Activated CD4-positive, CD25-positive, alpha-beta regulatory T cell treated with anti-CD3 and anti-CD28 coated beads, Interleukin-2, amount 50 U/mL, for 24 hours (primary cell): Measurements from ENCODE around the gene CDK7.

Experiments
- ATAC-seq, 2 donors: fragments of 150-1000 bp; cut with Tn5 transposase; one replicate each; pipeline ENCODE4 v1.10.0; 2021; ENCODE audit warnings: mild to moderate bottlenecking in 1 of 2, moderate library complexity in 1 of 2

CDK7 gene

DNA sequence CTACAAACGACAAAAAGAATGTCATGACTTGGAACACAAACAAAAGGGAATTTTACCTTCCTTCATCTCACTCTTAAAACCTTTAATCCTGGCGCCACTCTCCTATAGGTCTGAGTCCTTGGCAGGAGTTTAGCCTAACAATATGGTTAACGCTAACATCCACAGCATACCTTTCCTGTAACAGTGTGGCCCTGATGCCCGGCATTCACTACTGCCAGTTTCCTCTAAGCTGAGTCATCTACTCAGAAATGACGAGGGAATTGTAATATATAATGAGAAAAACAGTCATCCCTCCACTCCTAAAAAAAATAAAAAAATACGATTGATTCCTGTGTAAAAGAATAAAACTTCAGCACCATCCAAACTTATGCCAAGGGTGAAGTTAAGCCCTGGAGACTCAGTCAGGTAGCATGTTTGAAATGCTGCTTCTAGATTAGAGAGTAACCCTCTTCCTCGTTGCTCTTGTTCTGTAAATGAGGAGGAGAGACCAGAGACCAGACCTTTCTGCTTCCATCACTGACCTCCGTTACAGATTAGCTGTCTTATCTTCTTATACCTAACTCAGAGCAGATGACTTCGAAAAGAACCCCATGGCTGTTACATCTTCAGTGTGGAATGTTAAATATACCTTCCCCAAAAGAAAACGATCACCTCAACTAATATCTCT lies 60.5 kb downstream of the CDK7 start:
- no peak for ATAC-seq

GRCh38 chr5:69299625-69300024 lies 64.9 kb downstream of the CDK7 start:
- no peak for ATAC-seq

- no peak for ATAC-seq
Observed at GRCh38 chr5:69300537-69301203, 66.0 kb downstream of the CDK7 start.

DNA sequence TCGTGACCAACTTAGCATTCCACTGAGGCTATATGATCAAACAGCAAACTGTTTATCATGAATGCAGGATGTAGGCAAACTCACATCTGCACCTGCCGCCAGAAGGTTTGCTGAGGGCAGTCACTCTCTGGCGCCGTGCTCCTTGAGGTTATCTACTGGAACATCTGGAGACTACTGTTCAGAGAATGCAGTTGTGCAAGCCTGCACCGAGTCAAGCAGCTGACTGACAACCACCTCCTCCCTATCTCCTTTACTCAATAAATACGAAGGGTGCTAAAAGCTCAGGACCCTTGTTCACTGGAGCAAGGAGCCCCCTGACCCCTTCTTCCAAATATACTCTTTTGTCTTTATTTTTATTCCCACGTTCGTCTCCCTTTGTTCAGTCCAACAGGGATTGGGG lies 70.8 kb downstream of the CDK7 start:
- ATAC-seq = no peak

DNA sequence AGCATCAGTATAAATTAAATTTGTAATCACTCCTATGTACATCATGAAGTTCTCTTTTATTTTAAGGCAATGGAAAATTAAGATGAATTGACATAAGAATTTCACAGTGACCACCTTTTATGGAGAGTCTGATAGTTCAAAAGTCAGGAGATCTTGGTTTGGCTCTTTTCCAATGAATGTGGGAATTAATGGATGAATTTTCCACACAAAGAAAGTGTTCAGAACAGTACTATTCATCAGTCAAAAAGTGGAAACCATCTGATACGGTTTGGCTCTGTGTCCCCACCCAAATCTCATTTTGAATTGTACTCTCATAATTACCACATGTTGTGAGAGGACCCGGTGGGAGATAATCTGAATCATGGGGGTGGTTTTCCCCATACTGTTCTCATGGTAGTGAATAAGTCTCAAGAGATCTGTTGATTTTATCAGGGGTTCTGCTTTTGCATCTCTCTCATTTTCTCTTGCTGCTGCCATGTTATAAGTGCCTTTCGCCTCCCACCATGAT lies 73.4 kb downstream of the CDK7 start:
- ATAC-seq = peak in 1 of 2 donors; percentile 20

- ATAC-seq = no peak
Observed at GRCh38 chr5:69309380-69309779, 74.7 kb downstream of the CDK7 start.

DNA sequence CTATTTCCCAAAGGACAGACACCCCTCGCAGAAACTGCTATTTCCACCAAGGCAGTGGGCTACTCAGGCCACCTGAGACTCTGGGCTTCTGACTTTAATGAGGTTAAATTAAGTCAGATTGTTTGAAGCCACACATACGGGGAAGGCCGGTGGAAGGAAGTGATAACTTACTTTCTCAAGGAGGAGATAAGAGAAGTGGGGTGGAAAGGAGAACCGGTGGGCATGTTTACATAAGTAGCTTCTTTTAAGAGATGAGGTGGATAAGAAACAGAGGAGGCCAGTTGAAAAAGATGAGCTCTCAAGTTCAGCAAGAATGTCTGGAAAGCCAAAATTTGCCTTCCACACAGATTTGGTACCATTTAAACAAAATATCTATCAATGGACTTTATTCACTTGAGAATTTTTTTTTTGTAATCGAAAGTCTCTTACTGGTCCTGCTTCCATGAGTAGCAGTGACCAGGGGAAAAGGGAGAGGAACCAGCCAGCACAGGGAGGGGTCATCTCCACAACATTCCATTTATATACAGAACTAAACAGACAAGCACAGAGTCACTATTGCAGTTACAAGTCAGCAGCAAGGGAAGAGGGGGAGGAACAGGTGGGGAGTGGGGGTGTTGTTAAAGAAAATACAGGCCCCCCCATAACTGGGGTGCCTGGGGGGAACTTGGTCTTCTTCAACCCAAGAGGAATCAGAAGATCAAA lies 77.9 kb downstream of the CDK7 start:
- no peak for ATAC-seq

DNA sequence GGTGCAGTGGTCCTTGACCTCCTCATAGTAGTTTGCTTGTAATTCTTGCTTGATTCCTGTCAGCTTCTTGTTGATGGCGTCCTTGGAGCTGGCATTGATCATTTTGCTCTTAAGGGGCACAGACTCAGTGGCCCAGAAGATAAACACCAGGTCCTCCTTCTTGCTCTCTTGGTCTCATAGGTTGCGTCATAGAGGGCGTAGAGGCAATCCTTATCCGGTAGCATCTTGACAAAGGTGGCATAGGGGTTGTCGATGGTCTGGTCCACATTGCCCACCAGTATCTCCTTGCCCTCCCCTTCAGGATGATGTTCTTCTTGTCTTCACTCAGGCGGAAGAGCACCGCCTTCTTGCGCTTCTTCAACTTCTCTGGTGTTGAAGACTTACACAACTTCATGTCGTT lies 78.7 kb downstream of the CDK7 start:
- ATAC-seq = no peak

- ATAC-seq = no peak
Observed at GRCh38 chr5:69315972-69316371, 81.3 kb downstream of the CDK7 start.

GRCh38 chr5:69317391-69317790 lies 82.7 kb downstream of the CDK7 start:
- ATAC-seq = no peak

GRCh38 chr5:69326365-69326764 lies 91.7 kb downstream of the CDK7 start:
- ATAC-seq = no peak
